LNCaP clone FGC (cell line): ENCODE data around the gene IL19.

Experiments used
- DNase-seq: peaks from one replicate; pipeline ENCODE4 v3.0.0-alpha.2; 2011; ENCODE audit warnings: low read depth
- H3K4me3 ChIP-seq: 2 replicates; pipeline ENCODE4 v1.5.1; 2011; ENCODE audit warnings: mild to moderate bottlenecking, low read depth, low read length, control low read depth
- TF ChIP-seq, protein P1 (sequence below): IDR thresholded peaks from 2 replicates; pipeline ENCODE4 v1.5.1; 2012; ENCODE audit warnings: mild to moderate bottlenecking; ENCODE audit not compliant: control insufficient read depth, insufficient read depth; ENCODE audit errors: extremely low read depth

IL19 gene

DNA sequence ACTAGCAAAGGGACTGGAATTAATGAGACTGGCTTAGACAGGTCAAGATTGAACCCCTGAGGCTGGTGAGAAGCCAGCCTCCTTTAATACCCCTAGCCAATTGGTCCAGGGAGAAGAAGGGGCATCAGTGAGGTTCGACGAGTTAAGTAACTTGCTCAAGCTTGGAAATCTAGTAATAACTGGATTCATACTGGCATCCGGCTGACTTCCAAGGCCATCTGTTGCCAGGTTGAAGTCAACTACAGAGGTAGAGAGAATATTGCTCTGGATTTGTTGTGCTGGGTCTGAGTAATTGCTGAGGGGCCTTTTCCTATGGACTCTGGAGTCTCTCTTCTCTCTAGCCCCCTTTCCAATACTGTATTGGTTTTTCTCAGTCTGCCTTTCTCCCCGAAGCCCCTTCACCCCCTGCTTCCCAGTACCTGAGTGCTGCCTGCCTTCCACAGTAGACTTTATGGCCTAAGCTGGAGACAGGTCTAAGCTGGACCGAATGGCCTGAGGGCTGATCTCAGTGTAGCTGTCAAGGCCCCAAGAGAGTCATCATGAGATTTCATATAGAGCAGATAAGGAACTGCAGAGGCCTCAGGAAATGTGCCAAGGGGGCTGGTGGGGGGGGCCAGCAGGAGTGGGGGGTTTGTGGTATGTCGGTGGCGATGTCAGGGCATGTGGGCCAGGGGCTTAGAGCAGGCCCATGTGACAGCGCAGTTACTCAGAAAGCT lies 42.4 kb upstream of the IL19 start:
- no peak overlapping the region for H3K4me3 ChIP-seq
- no peak for DNase-seq
- TF ChIP-seq, protein P1, sequence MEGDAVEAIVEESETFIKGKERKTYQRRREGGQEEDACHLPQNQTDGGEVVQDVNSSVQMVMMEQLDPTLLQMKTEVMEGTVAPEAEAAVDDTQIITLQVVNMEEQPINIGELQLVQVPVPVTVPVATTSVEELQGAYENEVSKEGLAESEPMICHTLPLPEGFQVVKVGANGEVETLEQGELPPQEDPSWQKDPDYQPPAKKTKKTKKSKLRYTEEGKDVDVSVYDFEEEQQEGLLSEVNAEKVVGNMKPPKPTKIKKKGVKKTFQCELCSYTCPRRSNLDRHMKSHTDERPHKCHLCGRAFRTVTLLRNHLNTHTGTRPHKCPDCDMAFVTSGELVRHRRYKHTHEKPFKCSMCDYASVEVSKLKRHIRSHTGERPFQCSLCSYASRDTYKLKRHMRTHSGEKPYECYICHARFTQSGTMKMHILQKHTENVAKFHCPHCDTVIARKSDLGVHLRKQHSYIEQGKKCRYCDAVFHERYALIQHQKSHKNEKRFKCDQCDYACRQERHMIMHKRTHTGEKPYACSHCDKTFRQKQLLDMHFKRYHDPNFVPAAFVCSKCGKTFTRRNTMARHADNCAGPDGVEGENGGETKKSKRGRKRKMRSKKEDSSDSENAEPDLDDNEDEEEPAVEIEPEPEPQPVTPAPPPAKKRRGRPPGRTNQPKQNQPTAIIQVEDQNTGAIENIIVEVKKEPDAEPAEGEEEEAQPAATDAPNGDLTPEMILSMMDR = no peak

DNA sequence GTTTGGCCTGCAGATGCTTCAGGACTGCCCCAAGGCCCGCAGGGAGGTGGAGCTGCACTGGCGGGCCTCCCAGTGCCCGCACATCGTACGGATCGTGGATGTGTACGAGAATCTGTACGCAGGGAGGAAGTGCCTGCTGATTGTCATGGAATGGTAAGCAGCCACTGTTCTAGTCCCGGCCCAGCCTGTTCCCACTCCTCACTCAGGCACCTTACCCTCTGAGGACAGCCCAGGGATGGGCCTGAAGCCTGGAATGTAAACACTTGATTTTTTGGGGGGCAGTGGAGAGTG lies 41.9 kb upstream of the IL19 start:
- TF ChIP-seq, protein P1 = no peak
- DNase-seq = no peak
- no peak overlapping the region for H3K4me3 ChIP-seq

DNA sequence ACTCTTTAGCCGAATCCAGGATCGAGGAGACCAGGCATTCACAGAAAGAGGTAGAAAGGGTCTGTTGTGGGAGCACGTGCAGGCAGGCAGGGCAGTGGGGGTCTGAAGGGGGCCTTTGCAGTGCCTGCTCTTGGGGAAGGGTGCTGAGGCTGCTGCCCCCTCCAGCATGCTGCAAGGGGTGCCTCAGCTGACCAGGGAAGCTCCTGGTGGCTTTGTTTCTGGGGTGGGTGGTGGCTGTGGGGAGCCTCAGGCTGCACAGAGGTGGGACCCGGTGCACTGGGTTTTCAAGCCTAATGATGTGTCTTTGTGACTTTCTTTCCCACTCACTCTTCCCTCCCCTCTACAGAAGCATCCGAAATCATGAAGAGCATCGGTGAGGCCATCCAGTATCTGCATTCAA lies 41.5 kb upstream of the IL19 start:
- DNase-seq = no peak
- TF ChIP-seq, protein P1 = no peak
- H3K4me3 ChIP-seq = no peak overlapping the region

DNA sequence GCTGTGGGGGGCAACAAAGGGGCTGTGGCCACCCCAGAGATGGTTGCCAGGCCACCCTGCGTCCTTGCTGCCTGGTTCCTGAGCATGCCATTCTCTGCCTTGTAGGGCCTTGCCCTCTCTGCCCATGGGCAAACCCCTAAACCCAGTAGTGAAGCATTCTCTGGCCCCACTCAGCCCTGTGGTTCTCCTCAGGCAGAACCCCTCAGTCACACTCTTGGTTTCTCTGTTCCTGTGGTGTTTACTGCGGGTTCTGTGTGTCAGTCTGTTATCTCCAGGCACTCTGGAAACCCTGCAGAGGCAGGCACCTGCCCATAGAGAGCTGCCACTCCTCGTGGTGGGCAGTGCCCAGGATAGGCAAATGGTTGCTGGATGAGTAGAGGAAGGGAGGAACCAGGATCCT lies 41.1 kb upstream of the IL19 start:
- TF ChIP-seq, protein P1 = no peak

DNA sequence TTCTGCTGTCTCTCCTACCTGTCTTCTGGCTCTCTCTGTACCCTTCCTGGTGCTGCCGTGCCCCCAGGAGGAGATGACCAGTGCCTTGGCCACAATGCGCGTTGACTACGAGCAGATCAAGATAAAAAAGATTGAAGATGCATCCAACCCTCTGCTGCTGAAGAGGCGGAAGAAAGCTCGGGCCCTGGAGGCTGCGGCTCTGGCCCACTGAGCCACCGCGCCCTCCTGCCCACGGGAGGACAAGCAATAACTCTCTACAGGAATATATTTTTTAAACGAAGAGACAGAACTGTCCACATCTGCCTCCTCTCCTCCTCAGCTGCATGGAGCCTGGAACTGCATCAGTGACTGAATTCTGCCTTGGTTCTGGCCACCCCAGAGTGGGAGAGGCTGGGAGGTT lies 38.1 kb upstream of the IL19 start:
- DNase-seq = no peak

More for the DNA sequence above, 41.1 kb upstream of the IL19 start:
- no peak for DNase-seq
- H3K4me3 ChIP-seq = no peak overlapping the region

DNA sequence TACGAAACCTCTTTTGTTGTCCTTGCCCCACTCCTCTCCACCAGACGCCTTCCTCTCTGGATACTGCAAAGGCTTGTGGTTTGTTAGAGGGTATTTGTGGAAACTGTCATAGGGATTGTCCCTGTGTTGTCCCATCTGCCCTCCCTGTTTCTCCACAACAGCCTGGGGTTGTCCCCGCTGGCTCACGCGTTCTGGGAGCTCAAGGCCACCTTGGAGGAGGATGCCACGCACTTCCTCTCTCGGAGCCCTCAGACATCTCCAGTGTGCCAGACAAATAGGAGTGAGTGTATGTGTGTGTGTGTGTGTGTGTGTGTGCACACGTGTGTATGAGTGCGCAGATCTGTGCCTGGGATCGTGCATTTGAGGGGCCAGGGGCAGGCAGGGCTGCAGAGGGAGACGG lies 37.6 kb upstream of the IL19 start:
- TF ChIP-seq, protein P1 = no peak
- H3K4me3 ChIP-seq = no peak overlapping the region
- no peak for DNase-seq

More for the DNA sequence above, 38.1 kb upstream of the IL19 start:
- TF ChIP-seq, protein P1 = no peak
- H3K4me3 ChIP-seq = no peak overlapping the region

DNA sequence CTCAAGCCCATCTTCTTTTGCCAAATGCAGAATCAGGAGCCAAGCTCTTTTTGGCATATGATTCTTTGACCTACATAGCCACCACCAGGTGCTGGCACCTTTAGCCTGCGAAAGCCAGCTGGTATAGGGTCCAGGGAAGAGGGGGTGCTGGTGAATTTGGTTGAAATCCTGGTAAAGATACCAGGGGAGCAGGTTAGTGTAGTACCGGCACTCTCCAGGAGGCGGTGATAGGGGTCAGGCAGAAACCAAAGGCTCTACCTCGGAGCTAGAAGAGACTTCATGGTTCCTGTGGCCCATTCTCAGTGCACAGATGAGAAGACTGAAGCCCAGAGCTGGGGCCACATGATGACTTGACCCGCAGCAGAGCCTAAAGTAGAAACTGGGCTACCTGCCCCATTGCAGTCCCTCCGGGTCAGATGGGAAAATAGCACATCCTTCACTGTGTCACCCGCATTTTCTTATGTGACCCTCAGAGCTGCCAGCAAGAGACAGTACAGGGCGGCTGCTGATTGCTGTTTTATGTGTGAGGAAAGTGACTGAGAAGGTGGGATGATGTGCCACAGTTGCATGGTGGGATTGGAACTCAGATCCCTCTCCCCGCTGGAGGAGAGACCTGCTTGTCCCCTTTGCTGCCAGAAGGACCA lies 36.0 kb upstream of the IL19 start:
- no peak overlapping the region for H3K4me3 ChIP-seq
- no peak for DNase-seq
- TF ChIP-seq, protein P1 = peak; percentile 72
